Spleen (tissue), 11 donors: Measurements from ENCODE around the gene HNRNPR. TPM values are rescaled to one million over a fixed set of nuclear protein-coding genes. Genes with fewer than 3 reads are reported as not detected.
A peak's percentile ranks its signal among the peaks of the same experiment; 100 is the strongest.

Experiments used
- DNase-seq: peaks from one replicate; pipeline ENCODE4 v3.0.0-alpha.2; 2020
- H3K27ac ChIP-seq, 8 donors: fragments of 200-600 bp; sonication (generic) in 7 of 8; 1 replicate in 4 of 8; 2 replicates in 4 of 8; pipeline versions ENCODE4 v1.5.0 to v1.8.0; 2016 to 2021; ENCODE audit warnings: inconsistent platforms in 4 of 8, mild to moderate bottlenecking in 4 of 8, moderate library complexity in 1 of 8
- H3K27me3 ChIP-seq, 7 donors: fragments of 200-600 bp; sonication (generic) in 6 of 7; replicated peaks in 1 of 7; 1 replicate in 4 of 7; 2 replicates in 3 of 7; pipeline versions ENCODE4 v1.5.0 to v1.8.0; 2016 to 2021; ENCODE audit warnings: inconsistent platforms in 3 of 7, mild to moderate bottlenecking in 1 of 7
- H3K36me3 ChIP-seq, 6 donors: fragments of 200-600 bp; sonication (generic) in 5 of 6; 1 replicate in 4 of 6; 2 replicates in 2 of 6; pipeline versions ENCODE4 v1.5.0 to v1.8.0; 2016 to 2021; ENCODE audit warnings: inconsistent platforms in 2 of 6
- H3K4me1 ChIP-seq, 6 donors: fragments of 200-600 bp; sonication (generic) in 5 of 6; 1 replicate in 3 of 6; 2 replicates in 3 of 6; pipeline versions ENCODE4 v1.5.0 to v1.8.0; 2016 to 2021; ENCODE audit warnings: inconsistent platforms in 3 of 6
- H3K4me3 ChIP-seq, 8 donors: fragments of 200-600 bp; sonication (generic) in 7 of 8; 1 replicate in 4 of 8; 2 replicates in 4 of 8; pipeline versions ENCODE4 v1.5.0 to v1.8.0; 2016 to 2021; ENCODE audit warnings: inconsistent platforms in 4 of 8, mild to moderate bottlenecking in 4 of 8, moderate library complexity in 2 of 8
- H3K9me3 ChIP-seq, 8 donors: fragments of 200-600 bp; sonication (generic) in 7 of 8; 1 replicate in 4 of 8; 2 replicates in 4 of 8; pipeline versions ENCODE4 v1.5.0 to v1.8.0; 2016 to 2021; ENCODE audit warnings: inconsistent platforms in 4 of 8
- CTCF ChIP-seq, 11 experiments: fragments of 200-600 bp in 7 of 11; fragments of 450-650 bp in 4 of 11; sonication (generic) in 4 of 11; IDR thresholded peaks in 8 of 11; conservative IDR thresholded peaks in 3 of 11; 1 replicate in 7 of 11; 2 replicates in 4 of 11; pipeline versions ENCODE4 v1.4.0 to v1.8.0; 2016 to 2021; ENCODE audit warnings: antibody characterized with exemption in 11 of 11, inconsistent platforms in 4 of 11, mild to moderate bottlenecking in 1 of 11
- POLR2A ChIP-seq, 3 donors: fragments of 450-650 bp; IDR thresholded peaks; one replicate each; pipeline ENCODE4 v1.5.1; 2017; ENCODE audit warnings: antibody characterized with exemption in 3 of 3, mild to moderate bottlenecking in 1 of 3
- POLR2AphosphoS5 ChIP-seq, 3 donors: sonication (generic); formaldehyde crosslinking; IDR thresholded peaks; one replicate each; pipeline ENCODE4 v1.5.1; 2017; ENCODE audit warnings: antibody characterized with exemption in 3 of 3
- WGBS, 5 donors: extraction: QIAGEN DNeasy Blood & Tissue Kit in 3 of 5; methylation state at CpG; one replicate each; pipeline versions ENCODE4 v1.1.5 to v1.1.7; 2013 to 2018; 5-methylcytosine and 5-hydroxymethylcytosine counted together
- intact Hi-C: fragments of 100-400 bp; cut with DNase I; formaldehyde crosslinking; loops from one replicate; pipeline ENCODE4 v1.15.0; 2023; ENCODE audit warnings: low total_unique reads
- polyA plus RNA-seq, 3 donors: library from polyadenylated mRNA; stranded (reverse); fragments of 200-250 nt; gene quantifications; one replicate each; pipeline ENCODE4 v1.2.1, GENCODE V29; 2013
- total RNA-seq, 7 donors: library from RNA; depleted of rRNA in 3 of 7; stranded (reverse); fragments of >200 nt in 3 of 7; fragmentation: NEBNext Ultra II Directional in 4 of 7; extraction: Animal tissue kit (Norgen Biotek cat#: 25700) in 4 of 7; gene quantifications; one replicate each; pipeline versions ENCODE4 v1.1.0 to v1.2.1, GENCODE V29; 2016 to 2021
- donor health status: healthy with polysubstance abuse.
- donor health status: DM: no; HTN: no; CAD: no; lungs with moderate emphysema.
- donor health status: DM: no; HTN: no; CAD: no.
- donor health status: Bipolar disorder and iron deficiency.
- donor health status: healthy.
- donor health status: DM: no; HTN: no; CAD: no.
- donor health status: DM: yes; HTN: yes; CAD: no.

Gene HNRNPR
- total and polyA plus RNA-seq, 10 donors = 58.2 to 143 (median 95.6) TPM

GRCh38 chr1:23343221-23344110, 618 bp downstream of the HNRNPR start:
- intact Hi-C loops = no loop called here
- 0 to 1% (median 1%) methylated on average over 21 to 66 of the region's 66 CpGs for WGBS, 5 donors

GRCh38 chr1:23341931-23342692, 2.0 kb downstream of the HNRNPR start:
- TF ChIP-seq POLR2A (IDR thresholded peaks at IDR 0.05) = no peak
- no peak for TF ChIP-seq POLR2AphosphoS5 (IDR thresholded peaks at IDR 0.05)
- no peak for TF ChIP-seq CTCF (IDR thresholded peaks at IDR 0.05 in 8 of 11, conservative IDR thresholded peaks at IDR 0.05 in 3 of 11)
- H3K4me3 ChIP-seq = peak overlapping the region; percentile 80 to 98 (median 90)

More at GRCh38 chr1:23343221-23344110, 618 bp downstream of the HNRNPR start:
- H3K27me3 ChIP-seq = no peaks in the 10 kb centered on the region
- H3K36me3 ChIP-seq = no peaks in the 10 kb centered on the region
- H3K27ac ChIP-seq = peak overlapping the region; percentile 91 to 99 (median 97)
- H3K4me3 ChIP-seq = peak overlapping the region; percentile 80 to 98 (median 90)
- TF ChIP-seq POLR2AphosphoS5 (IDR thresholded peaks at IDR 0.05) = no peak
- TF ChIP-seq POLR2A (IDR thresholded peaks at IDR 0.05) = no peak
- no peak for TF ChIP-seq CTCF (IDR thresholded peaks at IDR 0.05 in 8 of 11, conservative IDR thresholded peaks at IDR 0.05 in 3 of 11)
- H3K4me1 ChIP-seq = peaks cover 30 to 62% (median 58%) of the 10 kb centered on the region in 6 donors
- peak; percentile 89 for DNase-seq
- H3K9me3 ChIP-seq = no peaks in the 10 kb centered on the region

GRCh38 chr1:23339632-23340031, 4.5 kb downstream of the HNRNPR start:
- TF ChIP-seq POLR2AphosphoS5 (IDR thresholded peaks at IDR 0.05) = no peak
- TF ChIP-seq POLR2A (IDR thresholded peaks at IDR 0.05) = no peak
- no peak for TF ChIP-seq CTCF (IDR thresholded peaks at IDR 0.05 in 8 of 11, conservative IDR thresholded peaks at IDR 0.05 in 3 of 11)
- intact Hi-C loops = no loop called here
- Histone ChIP-seq H3K4me1 (peaks cover 36 to 71% (median 63%) of the 10 kb centered on the region in 6 donors), H3K27ac (no peak overlapping the region), H3K4me3 (no peak overlapping the region), H3K27me3 (no peaks in the 10 kb centered on the region), H3K9me3 (no peaks in the 10 kb centered on the region), H3K36me3 (peaks cover 0 to 38% (median 27%) of the 10 kb centered on the region in 6 donors)
- DNase-seq = no peak
- WGBS, 5 donors = 67 to 84% (median 79%) methylated on average over 4 of the region's 4 CpGs

More at GRCh38 chr1:23341931-23342692, 2.0 kb downstream of the HNRNPR start:
- intact Hi-C loops = no loop called here
- H3K27me3 ChIP-seq = no peaks in the 10 kb centered on the region
- WGBS, 5 donors = 2 to 7% (median 5%) methylated on average over 10 of the region's 10 CpGs
- no peak for DNase-seq
- peaks cover 36 to 75% (median 70%) of the 10 kb centered on the region in 6 donors for H3K4me1 ChIP-seq
- H3K27ac ChIP-seq = peak overlapping the region in 7 of 8 donors; percentile 35 to 99 (median 97)
- no peaks in the 10 kb centered on the region for H3K9me3 ChIP-seq
- peaks cover 0 to 14% (median 7%) of the 10 kb centered on the region in 6 donors for H3K36me3 ChIP-seq
